A549 treated with ZK216348 at 1 μM for 4 hours (cell line): ENCODE data around the gene RNF222. TPM values are rescaled to one million over a fixed set of nuclear protein-coding genes. Genes with fewer than 3 reads are reported as not detected.

ENCODE experiments used
- total RNA-seq: library from RNA; stranded (reverse); fragments of 200-300 nt; extraction: Qiagen RNA extraction; gene quantifications from 5 replicates; pipeline ENCODE4 v1.2.3, GENCODE V29; 2022; ENCODE audit warnings: low read depth

RNF222 gene
- total RNA-seq = not detected in 5 replicates

GRCh38 chr17:8397636-8398035, at the start of gene RNF222:
RNF222 (minus strand) TSS chr17:8397827; CDS start chr17:8393461, 4,366 bp downstream.

DNA sequence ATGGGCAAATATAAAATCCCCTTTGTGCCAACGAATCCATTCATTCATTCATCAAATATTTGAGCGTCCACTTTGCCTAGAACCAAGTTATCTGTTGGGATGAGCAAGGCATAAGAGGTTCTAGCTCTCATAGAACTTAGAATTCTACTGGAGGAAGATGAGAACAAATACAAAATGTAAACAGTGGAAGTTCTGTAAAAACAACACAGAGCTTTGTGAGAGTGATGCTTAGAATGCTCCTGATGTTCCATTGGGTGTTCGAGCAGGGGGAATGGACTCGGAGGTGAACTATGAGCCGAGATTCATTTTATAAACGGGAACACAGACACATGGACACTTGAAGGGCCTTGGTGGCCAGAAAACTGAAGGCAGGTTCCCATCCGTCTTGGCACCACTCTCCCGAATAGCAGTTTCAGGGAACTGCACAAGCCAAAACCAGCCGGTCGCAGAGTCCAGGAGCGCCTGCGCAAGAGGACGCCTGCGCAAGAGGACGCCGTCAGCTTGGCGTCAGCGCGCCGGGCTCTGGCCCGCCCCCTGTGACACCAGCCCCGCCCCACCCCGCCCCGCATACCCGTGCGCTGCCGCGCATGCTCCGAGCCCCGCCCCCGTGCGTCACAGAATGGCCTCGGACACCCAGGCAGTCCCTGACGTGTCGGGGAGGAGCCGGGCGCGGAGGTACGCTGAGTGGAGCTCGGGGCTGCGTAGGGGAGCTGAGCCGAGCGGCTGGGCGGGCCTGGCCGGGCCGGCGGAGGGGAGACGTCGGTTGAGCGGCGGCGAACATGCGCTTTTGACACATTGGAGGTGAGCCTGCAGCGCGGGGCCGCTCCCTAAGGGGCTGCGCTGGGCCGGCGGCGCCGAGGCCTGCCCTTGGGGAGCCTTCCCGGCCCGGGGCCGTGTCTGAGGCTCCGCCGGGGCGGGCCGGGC, 37.9 kb upstream of the RNF222 start, which contains the start of gene NDEL1:
Gene NDEL1, plus strand, starts transcription at position 640 of the 924 bp plus-strand sequence. CDS start 8,388 bp downstream, outside the sequence.

GRCh38 chr17:8383143-8383822, 14.3 kb downstream of the RNF222 start, which contains the start of gene RPL26:
RPL26 (minus strand) TSS chr17:8383193; CDS start chr17:8382310, 883 bp downstream.

DNA sequence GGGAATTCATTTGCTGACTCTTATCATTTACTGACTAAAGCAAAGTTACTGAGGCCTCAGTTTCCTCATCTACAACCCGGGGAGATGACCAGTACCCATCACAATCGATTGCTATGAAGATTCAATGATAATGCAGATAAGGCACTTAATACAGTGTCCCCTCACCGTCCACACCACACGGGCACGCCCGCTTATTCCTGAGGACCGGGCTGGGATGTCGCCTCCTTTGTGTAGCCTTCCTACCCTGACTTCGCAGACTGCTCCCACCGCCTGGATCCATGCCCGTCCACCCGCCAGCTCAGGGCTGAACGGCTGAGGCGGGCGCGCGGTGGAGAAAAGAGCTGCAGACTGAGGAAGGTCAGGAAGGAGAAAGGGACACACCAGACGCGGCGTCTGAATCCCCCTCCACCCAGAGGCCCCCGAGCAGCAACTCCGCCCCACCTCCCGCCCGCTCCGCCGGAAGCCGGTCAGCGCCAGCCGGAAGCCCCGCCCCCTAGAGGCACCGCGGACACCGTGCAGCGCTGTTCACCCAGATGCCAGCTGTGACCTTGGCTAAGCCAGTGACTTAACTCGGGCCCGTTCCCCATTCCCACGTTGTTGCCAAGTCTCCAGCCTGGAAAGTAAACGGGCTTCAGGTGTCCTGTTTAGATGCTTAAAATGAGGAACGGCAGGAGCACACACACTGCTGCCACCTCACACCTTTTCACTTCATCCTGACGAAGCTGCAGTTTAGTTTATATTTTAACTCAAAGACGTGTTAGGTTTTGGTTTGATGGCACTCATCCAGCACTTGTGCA, 21.2 kb downstream of the RNF222 start, which contains the start of gene KRABD2:
Gene KRABD2, minus strand, starts transcription at position 434 of the 797 bp plus-strand sequence.

Other genes starting within 250 kb of the RNF222 start
- 26.4 to 39.3 TPM (median 37.0 TPM) in 5 replicates for gene PER1, start 245.4 kb downstream of the RNF222 start, total RNA-seq
- gene VAMP2, start 234.9 kb downstream of the RNF222 start, total RNA-seq = 27.1 to 33.9 TPM (median 29.7 TPM) in 5 replicates
- 15.1 to 23.5 TPM (median 21.6 TPM) in 5 replicates for gene TMEM107, start 221.4 kb downstream of the RNF222 start, total RNA-seq
- gene BORCS6, start 207.6 kb downstream of the RNF222 start, total RNA-seq = 4.3 to 9.6 TPM (median 8.8 TPM) in 5 replicates
- 144 to 164 TPM (median 152 TPM) in 5 replicates for gene AURKB, start 187.3 kb downstream of the RNF222 start, total RNA-seq
- 13.3 to 21.2 TPM (median 15.6 TPM) in 5 replicates for gene CTC1, start 149.8 kb downstream of the RNF222 start, total RNA-seq
- 25.9 to 60.8 TPM (median 51.2 TPM) in 5 replicates for gene PFAS, start 148.5 kb downstream of the RNF222 start, total RNA-seq
- gene RANGRF, start 109.2 kb downstream of the RNF222 start, total RNA-seq = 36.3 to 46.3 TPM (median 43.7 TPM) in 5 replicates
- 5.3 to 9.0 TPM (median 7.2 TPM) in 5 replicates for gene SLC25A35, start 102.4 kb downstream of the RNF222 start, total RNA-seq
- gene ARHGEF15, start 87.6 kb downstream of the RNF222 start, total RNA-seq = not detected in 5 replicates
- gene ODF4, start 58.0 kb downstream of the RNF222 start, total RNA-seq = not detected in 5 replicates
- gene RPL26, start 14.6 kb downstream of the RNF222 start, total RNA-seq = 3,373 to 4,858 TPM (median 3,831 TPM) in 5 replicates
- 56.2 to 70.7 TPM (median 64.4 TPM) in 5 replicates for gene NDEL1, start 38.1 kb upstream of the RNF222 start, total RNA-seq
- 15.8 to 29.0 TPM (median 23.6 TPM) in 5 replicates for gene MYH10, start 232.9 kb upstream of the RNF222 start, total RNA-seq